HG02852 (cell line): Measurements from ENCODE around the gene GRIFIN.

Source experiments
- ATAC-seq: cut with Tn5 transposase; IDR thresholded peaks from one replicate; pipeline ENCODE4 v1.9.1; 2021; ENCODE audit warnings: mild to moderate bottlenecking, moderate library complexity; ENCODE audit not compliant: unreplicated experiment

Gene GRIFIN

DNA sequence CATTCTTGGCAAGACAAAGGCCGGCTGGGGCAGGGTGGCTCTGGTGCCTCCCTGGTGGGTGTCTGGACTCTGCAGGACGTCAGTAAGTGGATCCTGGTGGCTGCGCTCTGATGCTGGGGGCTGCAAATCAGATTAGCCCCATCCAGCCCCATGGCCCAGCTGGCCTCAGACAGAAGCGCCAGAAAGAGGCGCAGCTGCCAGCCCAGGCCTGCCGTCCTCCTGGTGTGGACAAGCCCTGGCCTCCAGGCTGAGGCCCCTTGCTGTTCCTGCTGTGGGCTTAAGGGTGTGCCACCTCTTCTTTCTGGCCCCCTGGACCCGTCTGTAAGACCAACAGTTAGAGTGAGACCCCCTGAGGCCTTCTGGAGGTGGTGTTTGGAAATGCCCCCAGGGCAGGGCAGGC lies 37.5 kb upstream of the GRIFIN start:
- ATAC-seq, result no peak

DNA sequence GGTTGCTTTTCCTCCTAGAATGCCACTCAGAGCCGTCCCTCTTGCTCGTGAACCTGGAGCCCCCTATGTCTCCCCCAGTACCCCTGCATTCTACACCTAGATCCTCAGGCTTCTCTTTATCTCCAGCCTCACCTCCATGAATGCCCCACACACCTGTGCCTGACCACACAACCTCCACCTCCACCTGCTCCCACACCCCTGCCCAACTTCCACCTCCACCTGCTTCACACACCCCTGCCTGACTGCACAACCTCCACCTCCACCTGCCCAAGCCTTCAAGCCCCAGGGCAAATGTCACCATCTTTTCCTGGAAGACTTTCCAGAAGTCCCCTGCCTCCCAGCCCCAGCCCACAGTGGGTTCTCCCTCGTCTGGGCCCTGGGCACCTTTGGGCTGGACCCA lies 36.5 kb upstream of the GRIFIN start:
- ATAC-seq, result no peak

DNA sequence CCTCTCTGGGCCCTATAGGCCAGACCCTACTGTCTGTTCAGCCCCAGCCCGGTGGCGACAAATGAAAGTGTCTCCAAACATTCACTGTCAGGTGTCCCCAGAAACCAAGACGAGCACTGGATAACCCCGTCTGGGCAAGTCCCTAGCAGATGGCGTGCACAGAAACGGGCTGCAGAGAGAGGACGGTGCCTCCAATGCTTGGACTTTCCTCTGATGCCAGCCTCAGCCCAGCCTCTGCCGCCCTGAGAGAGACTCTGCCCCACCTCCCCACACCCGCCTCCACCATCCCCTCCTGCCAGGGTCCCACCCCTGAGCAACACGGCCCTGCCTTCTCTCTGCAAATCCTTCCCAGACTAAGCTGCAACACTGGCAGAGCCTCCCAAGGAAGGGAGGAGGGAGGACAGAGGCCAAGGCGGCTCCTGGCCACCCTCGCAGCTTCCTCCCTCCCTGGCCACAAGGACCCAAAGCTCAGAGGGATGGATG lies 36.0 kb upstream of the GRIFIN start:
- ATAC-seq, result no peak

DNA sequence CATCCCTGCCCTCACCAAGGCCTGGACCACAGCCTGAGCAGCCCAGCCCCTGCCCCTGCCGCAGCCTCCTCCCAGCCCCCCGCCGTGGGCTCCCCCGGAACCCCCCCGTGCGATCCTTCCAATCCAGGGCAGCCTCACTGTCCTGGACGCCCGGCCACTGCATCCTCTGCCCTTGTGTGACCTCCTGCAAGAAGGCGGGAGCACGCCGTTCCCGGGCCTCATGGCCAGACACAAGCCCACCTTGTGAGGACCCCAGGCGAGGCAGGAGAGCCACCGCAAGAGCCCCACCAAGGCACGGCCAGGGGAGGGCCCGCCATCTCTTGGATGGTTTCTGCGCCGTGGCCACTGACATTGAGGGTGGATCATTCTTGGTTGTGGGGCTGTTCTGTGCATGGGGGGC lies 35.6 kb upstream of the GRIFIN start:
- no peak for ATAC-seq

DNA sequence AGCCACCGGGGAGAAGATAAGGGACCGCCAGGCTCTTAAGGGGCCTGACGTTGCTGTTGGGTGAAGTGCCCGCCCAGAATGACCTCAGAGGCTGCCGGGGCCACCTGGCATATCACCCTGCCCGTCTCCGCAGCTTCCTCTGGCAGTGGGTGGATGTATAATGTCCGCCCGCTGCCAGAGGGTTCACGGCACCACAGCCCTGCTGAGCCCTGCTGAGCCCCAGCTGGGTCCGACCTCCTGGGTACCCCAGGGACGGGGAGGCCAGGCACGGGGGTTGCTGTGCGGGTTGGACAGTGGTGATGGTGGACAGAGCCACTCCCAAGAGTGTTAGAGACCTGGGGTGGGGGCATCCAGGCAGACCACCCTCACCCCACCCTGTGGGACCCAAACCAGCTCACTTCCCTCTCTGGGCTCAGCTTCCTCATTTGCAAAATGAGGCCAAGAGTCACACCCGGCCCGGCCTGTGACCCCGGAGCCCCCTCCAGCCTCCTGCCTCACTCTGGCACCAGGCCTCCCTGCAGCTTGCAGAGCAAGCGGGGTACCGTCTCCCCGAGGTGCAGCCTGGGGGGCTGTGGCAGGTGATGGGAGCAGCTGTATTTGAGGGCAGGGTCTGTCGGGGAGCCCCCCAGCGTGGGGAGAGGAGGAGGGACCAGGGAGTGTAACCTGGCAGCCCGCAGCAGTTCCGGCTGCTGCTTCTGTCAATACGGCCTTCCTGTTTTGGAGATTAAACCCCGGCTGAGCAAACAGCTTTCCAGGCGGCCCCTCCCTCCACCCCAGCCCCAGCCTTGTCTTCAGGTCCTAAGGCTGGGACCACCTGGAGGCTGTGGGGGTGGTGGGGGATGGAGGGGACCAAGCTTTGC lies 34.9 kb upstream of the GRIFIN start:
- no peak for ATAC-seq

DNA sequence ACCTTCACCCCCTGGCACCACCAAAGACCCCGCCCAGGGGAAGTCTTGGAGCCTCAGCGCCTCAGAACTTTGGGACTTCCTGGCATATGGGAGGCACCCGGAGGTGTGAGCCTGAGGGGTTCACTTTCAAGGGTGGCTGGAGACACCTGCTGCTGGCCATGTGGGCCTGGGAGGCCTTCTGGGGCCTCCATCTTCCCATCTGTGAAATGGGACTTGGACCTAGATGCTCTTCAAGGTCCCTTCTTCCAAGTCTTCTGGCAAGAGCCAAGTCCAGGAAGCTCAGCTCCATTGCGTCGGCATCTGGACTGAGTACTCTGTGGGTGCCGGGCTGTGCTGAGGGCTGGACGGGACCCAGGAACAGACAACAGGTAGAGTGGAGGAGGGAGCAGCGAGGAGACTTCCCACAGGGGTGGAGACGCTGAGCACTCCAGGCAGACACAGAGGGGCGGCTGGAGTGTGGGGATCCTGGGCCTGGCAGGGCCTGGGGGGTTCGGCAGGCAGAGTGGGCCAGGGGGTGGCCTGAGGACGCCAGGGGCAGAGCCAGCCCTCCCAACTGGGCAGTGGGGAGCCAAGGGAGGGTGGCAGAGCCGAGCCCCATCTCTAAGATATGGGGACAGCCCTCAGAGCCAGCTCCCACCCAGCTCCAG lies 34.1 kb upstream of the GRIFIN start:
- no peak for ATAC-seq

DNA sequence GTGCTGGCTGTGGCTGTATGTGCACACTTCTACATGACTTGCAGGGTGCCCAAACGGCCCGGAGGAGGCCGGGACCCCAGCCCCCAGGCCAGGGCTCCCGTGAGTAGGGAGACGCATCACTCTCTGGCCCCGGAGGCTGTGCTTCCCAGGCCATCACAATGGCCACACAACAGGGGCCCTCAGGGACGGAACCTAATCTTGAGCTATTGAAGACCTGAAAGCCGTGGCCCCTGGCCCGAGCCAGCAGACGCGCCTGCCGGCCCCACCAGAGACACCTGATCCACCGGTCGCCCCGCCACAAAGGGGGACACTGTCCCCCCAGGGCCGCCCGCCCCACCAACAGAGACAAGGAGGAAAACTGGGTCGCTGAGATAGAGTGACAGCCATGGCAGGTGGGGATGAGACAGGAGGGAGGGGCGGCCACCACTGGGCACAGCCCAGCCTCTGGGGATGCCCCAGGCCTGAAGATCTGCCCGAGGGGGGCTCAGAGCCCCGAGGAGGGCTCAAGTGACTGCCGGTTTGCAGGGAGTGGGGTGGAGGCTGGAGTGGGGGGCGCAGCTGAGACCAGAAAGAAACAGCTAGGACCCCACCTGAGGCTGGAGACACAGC lies 33.2 kb upstream of the GRIFIN start:
- ATAC-seq, result no peak

DNA sequence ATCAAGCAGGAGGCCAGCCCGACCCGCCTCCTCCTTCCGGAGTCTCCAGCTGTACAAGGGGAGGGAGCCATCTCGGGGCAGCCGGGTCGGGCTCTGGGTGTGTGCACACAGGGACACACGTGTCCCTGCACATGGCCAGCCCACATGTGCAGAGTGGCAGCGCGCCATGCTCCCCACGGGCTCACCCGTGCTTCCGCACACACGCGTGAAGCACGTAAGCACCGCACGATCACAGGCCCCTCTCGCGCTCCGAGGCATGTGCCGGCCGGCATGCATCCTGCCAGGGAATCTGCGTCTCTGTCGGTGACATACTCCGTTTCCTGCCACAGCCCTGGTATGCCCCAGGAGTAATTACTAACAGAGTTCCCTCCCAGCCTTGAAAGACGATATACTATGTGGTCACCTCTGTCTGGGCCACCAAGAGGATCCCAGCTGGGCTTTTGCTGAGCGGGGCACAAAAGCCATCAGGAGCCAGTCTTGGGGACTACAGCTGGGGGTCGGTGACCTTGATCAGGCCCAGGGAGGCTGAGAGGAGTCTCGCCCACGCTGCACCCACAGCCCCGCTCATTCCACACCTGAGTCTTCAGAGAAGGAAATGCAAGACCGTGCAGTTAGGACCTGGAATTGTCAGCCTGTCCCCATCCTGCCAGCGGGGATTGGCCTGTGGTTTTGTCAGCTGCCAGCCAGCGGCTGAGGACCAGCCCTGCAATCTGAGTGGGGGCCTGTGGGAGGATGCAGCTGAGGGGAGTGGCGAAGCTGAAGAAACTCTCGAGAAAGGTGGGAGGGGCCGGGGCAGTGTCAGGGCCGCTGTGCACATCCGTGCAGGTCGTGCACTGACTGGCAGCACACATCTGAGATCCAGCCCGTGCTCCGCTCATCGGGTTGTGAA lies 32.4 kb upstream of the GRIFIN start:
- no peak for ATAC-seq

DNA sequence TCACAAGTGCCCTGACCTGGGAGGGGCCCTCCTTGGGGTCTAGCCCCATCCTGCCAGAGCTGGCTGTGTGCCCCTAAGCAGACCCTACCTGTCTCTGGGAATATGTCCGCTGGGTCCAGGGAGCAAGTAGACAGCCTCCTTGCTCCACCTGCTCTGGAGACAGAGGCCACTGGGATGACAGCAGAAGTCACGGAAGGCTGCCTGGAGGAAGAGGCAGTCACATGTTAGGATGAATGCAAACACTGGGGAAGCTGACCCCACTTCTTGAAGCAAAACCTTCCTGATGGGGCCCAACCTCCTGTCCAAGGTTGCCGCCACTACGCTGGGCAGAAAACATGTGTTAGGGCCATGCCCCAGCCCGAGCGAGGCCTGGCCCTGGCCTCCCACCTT lies 31.7 kb upstream of the GRIFIN start:
- no peak for ATAC-seq

DNA sequence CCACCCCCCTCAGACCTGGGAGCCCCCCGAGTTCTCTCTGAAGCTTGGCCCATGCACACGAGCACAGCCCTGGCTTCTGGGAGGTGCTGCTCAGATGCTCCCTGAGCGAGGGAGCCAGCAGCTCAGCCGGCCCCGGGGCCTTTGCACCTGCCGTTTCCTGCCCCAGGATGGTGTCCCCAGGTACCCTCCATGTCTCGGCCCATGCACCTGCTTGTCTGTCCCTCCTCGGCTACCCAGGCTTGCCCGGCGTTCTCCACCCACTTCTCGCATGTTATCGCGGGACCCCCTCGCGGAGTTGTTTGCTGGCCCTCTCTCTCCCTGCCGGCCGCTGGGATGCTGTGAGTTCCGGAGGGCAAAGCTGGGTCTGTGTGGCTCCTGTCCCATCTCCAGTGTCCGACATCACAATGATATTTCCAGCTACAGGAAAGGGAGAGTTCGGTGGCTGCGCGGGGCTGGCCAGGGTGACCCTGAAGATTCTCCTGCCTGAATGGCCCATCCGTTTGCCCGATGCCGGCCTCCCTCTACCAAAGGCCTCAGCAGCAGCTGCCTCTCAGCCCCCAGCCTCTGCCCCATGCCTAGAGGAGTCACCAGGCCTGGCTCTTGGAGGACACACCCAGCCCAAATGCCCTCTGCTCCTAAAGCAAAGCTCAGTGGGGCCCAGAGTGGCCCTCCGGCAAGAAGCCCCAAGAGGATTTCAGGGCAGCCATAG lies 31.2 kb upstream of the GRIFIN start:
- no peak for ATAC-seq

DNA sequence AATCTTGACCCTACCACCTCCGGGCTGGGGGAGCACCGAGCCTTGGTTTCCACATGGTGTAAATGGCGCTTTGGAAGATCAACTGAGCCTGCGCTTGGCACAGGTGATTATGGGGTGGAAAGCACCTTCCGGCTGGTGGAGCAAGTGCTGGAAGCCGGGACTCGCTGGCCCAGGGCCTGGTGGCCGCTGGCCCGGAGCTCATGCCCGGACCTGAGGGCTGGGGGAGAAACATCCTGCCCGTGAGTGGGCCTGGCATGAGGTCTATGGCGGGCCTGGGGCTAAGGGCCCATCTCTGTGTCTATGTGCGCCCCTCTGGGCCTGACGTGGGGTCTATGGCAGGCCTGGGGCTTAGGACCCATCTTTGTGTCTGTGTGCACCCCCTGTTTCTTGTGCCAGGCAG lies 29.2 kb upstream of the GRIFIN start:
- no peak for ATAC-seq

DNA sequence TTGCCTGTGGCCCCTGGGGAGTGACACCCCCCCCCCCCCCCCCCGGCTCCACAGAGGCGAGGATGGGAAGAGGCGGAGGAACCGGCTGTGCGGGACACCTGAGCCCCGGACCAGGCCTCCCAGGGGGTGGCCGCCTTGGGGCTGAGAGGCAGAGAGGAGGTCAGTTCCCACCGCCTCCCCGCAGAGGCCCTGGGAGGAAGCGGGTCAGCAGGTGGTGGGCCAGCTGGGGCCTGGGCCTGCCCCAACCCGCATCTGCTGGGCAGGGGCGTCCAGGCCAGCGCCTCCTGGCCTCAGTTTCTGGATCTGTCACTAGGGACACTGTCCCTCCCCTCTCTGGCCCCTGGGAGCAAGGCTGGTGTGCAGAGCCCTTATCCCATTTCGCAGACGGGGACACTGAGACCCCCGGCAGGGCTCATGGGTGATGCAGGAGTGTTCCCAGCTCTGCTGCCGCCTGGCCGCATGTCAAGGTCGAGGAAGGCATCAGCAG lies 28.7 kb upstream of the GRIFIN start:
- no peak for ATAC-seq

DNA sequence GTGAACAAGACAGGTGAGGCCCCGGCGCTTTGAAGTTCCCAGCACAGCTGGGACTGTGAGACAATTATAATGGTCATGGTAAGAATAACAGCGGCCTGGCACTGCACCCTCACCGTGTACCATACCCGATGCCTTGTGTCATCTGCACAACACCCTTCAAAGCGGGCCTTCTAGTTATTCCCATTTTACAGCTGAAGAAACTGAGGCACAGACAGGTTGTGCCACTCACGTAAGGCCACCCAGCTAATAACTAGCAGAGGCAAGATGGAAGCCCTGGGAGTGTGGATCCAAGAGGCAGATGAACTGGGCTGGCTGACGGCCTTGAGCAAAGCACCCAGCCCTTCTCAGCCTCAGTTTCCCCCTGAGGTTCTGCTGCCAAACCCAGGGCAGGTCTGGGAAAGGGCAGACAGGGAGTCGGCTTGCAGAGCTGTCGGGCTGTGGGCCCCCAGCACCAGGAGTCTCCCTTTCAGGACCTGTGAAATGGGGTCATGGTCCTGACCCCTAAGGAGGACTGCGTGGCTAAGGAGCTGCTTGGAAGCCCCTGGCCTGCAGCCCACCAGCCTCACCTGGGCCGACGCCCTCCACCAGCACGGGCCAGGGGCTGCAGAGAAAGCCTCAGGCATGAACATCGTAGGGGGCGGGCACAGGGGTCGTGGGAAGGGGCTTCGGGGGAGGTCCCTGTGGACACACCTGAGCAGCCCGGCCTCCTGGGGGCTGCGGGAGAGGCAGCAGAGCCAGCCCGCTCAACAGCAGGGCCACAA lies 28.1 kb upstream of the GRIFIN start:
- no peak for ATAC-seq

DNA sequence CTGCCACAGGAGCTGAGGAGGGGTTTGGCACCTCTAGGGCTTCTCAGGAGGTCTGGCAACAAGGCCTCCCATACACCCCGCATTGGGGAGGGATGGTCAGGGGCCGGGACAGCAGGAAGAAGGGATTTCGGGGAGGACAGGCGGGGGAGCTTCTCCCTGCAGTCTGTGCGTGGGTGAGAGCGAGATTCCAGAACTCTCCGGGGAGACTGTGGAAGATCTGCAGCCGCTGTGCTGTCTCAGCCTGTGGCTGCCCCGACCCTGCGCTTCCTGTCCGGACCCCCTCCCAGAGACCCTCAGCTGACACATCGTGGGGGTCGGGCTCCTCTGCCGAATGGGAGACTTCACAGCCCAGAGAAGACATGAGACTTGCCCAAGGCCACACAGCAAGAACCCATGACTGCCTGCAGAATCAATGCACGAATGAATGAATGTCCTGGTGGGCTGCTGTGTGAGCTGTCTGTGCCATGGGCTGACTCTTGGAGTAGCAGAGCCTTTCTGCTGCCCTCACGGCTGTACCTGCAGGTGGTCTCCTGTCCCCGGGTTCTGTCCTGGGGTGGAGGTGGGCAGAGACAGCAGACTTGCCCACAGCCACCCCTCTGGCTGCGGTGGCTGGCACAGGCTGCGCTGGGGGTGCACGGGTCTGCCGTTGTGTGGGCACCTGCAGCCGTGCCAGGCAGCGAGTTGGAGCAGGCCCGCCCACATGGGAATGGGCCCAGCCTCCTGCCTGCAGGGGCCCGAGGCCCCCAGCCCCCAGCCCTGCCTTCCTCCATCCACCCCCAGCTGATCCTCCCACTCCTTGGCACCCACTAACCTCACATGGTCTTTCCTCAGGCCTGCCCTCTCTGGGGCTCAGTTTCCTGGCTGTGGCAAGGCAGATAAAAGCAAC lies 27.1 kb upstream of the GRIFIN start:
- ATAC-seq, result no peak

DNA sequence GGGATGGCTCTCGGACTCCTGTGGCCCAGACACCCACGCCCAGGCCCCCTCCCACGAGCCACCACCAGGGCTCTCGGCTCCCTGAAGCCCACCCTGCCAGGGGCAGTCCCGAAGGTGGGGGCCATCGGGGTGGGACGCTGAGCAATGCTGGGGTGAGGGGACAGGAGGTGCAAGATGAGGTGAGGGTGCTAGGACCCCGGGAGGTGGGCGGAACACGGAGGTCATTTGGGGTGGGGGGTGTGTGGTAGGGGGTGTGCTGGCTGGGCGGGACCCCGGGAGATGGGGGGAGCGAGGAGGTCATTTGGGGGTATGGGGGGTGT lies 26.4 kb upstream of the GRIFIN start:
- no peak for ATAC-seq

DNA sequence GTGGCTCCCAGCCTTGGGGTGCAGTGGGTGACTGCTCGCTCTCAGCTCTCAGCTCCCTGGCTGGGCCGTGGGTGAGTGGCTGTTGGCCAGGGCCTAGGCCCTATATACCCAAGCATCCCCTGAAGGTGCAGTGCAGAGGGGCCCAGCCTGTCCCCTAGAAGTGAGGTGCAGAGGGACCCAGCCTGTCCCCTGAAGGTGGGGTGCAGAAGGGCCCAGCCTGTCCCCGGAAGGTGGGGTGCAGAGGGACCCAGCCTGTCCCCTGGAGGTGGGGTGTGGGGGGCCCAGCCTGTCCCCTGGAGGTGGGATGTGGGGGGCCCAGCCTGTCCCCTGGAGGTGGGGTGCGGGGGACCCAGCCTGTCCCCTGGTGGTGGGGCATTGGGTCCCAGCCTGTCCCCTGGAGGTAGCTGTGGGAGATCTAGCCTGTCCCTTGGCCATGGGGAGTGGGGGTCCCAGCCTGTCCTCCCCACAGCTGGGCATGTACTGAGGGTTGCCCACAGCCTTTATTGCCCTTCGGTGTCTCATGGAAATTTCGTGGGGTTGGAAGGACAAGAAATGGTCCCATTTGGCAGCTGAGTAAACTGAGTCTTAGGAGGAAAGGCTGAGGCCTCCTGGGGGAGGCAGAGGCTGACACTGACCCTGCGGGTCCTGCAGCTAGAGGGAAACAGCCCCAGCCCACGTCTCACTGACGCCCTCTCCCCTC lies 25.9 kb upstream of the GRIFIN start:
- no peak for ATAC-seq

DNA sequence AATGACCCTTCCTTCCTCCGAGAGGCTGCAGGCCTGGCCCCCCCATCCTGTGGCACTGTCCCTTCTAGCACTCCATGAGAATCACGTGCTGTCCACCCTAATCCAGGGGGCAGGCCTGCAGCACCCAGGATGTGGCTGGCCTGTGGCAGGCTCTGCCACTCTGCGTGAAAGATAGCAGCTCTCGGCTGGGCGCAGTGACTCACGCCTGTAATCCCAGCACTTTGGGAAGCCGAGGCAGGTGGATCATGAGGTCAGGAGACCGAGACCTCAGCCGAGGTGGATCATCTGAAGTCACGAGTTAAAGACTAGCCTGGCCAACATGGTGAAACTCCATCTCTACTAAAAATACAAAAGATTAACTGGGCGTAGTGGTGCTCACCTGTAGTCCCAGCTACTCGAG lies 24.5 kb upstream of the GRIFIN start:
- ATAC-seq, result no peak
